HCT116 (cell line): ENCODE measurements around the gene KCNH6. TPM values are rescaled to one million over a fixed set of nuclear protein-coding genes. Genes with fewer than 3 reads are reported as not detected.

Experiments used
- ATAC-seq: fragments of 200-7000 bp; cut with Tn5 transposase; 2 replicates; pipeline ENCODE4 v1.9.1; 2020; ENCODE audit warnings: mild to moderate bottlenecking, moderate library complexity
- BruUV-seq: library from RNA; stranded (reverse); fragments of 400-500 nt; replicated peaks from 2 replicates; lab custom pipeline; 2021; lab: Mats Ljungman, UMichigan
- CTCF ChIA-PET: fragments of 300-600 bp; sonication (Branson Sonifier 250); formaldehyde crosslinking; loops from one replicate; lab custom pipeline; 2021; ENCODE audit warnings: antibody characterized with exemption; lab: Charles Lee
- POLR2A ChIA-PET: fragments of 300-600, 350-600 bp; sonication (Branson Sonifier 250); formaldehyde crosslinking; loops from one replicate; lab custom pipeline; 2021; ENCODE audit warnings: antibody characterized with exemption; lab: Charles Lee
- RAD21 ChIA-PET, 2 experiments: fragments of 300-600 bp; sonication (Branson Sonifier 250); formaldehyde crosslinking; loops; one replicate each; lab custom pipeline; 2023; ENCODE audit warnings: low total read pairs in 2 of 2; ENCODE audit not compliant: uncharacterized antibody in 2 of 2, unreplicated experiment in 2 of 2, low non-redundant PET in 1 of 2; lab: Charles Lee
- DNase-seq: peaks from one replicate; pipeline ENCODE4 v3.0.0-alpha.2; 2010; ENCODE audit warnings: low read depth, low spot score
- H2AFZ ChIP-seq: fragments of 200-600 bp; shearing (Covaris generic), sonication (generic); 2 replicates; pipeline ENCODE4 v1.6.1; 2017; ENCODE audit warnings: low read depth, mixed run types, mixed read lengths, antibody characterized with exemption, low read length; ENCODE audit not compliant: poor library complexity, severe bottlenecking
- H3K27ac ChIP-seq: 2 replicates; pipeline ENCODE4 v1.5.1; 2012; ENCODE audit warnings: low read depth, low read length
- H3K27me3 ChIP-seq: fragments of 200-600 bp; sonication (generic); 2 replicates; pipeline ENCODE4 v1.6.1; 2016; ENCODE audit warnings: mixed run types, low read length, mixed read lengths; ENCODE audit not compliant: insufficient read depth
- H3K36me3 ChIP-seq, 2 experiments: fragments of 200-500 bp in 1 of 2; fragments of 200-600 bp in 1 of 2; sonication (Bioruptor generic) in 1 of 2; sonication (generic) in 1 of 2; 2 replicates each; pipeline versions ENCODE4 v1.5.1 to v1.6.1; 2014 to 2016; ENCODE audit warnings: low read length in 2 of 2, inconsistent platforms in 1 of 2, mixed read lengths in 1 of 2, mixed run types in 1 of 2; ENCODE audit not compliant: insufficient read depth in 2 of 2, control insufficient read depth in 1 of 2
- H3K4me1 ChIP-seq, 2 experiments: fragments of 200-600 bp in 1 of 2; sonication (generic) in 1 of 2; 2 replicates each; pipeline versions ENCODE4 v1.5.1 to v1.6.1; 2012 to 2017; ENCODE audit warnings: low read length in 2 of 2, inconsistent platforms in 1 of 2, mild to moderate bottlenecking in 1 of 2, mixed read lengths in 1 of 2, mixed run types in 1 of 2, moderate library complexity in 1 of 2; ENCODE audit not compliant: insufficient read depth in 2 of 2, control insufficient read depth in 1 of 2
- H3K4me2 ChIP-seq: fragments of 200-600 bp; sonication (generic); 2 replicates; pipeline ENCODE4 v1.6.1; 2017; ENCODE audit warnings: mixed run types, low read length, mixed read lengths
- H3K4me3 ChIP-seq, 2 experiments: fragments of 200-600 bp in 1 of 2; sonication (generic) in 1 of 2; replicated peaks in 1 of 2; 2 replicates each; pipeline ENCODE4 v1.5.1; 2011 to 2016; ENCODE audit warnings: low read length in 2 of 2, control low read depth in 1 of 2, low read depth in 1 of 2, mild to moderate bottlenecking in 1 of 2, mixed read lengths in 1 of 2, mixed run types in 1 of 2
- H3K79me2 ChIP-seq: fragments of 200-600 bp; sonication (generic); 2 replicates; pipeline ENCODE4 v1.6.1; 2017; ENCODE audit warnings: mild to moderate bottlenecking, mixed run types, low read length, moderate library complexity, mixed read lengths; ENCODE audit not compliant: insufficient read depth
- H3K9ac ChIP-seq: fragments of 200-600 bp; sonication (generic); 2 replicates; pipeline ENCODE4 v1.6.1; 2016; ENCODE audit warnings: low read length, mixed read lengths
- H3K9me2 ChIP-seq: fragments of 200-600 bp; sonication (generic), shearing (Covaris generic); 2 replicates; pipeline ENCODE4 v1.6.1; 2017; ENCODE audit warnings: mixed run types, mild to moderate bottlenecking, moderate library complexity; ENCODE audit not compliant: insufficient read depth
- H3K9me3 ChIP-seq, 2 experiments: fragments of 200-500 bp in 1 of 2; fragments of 200-600 bp in 1 of 2; sonication (Bioruptor generic) in 1 of 2; sonication (generic) in 1 of 2; 2 replicates each; pipeline ENCODE4 v1.6.1; 2014 to 2017; ENCODE audit warnings: low read length in 2 of 2, mixed read lengths in 2 of 2, inconsistent platforms in 1 of 2, low read depth in 1 of 2, mild to moderate bottlenecking in 1 of 2, mixed run types in 1 of 2, moderate library complexity in 1 of 2; ENCODE audit not compliant: control insufficient read depth in 1 of 2, insufficient read depth in 1 of 2
- H4K20me1 ChIP-seq: fragments of 200-600 bp; sonication (generic), shearing (Covaris generic); 2 replicates; pipeline ENCODE4 v1.6.1; 2017; ENCODE audit warnings: mixed run types, mild to moderate bottlenecking, moderate library complexity; ENCODE audit not compliant: insufficient read depth
- CBX3 ChIP-seq: IDR thresholded peaks from 2 replicates; pipeline ENCODE4 v1.6.1; 2012; ENCODE audit warnings: low read depth
- CEBPB ChIP-seq: IDR thresholded peaks from 2 replicates; pipeline ENCODE4 v1.6.1; 2012; ENCODE audit warnings: low read depth
- ELF1 ChIP-seq: IDR thresholded peaks from 2 replicates; pipeline ENCODE4 v1.6.1; 2012; ENCODE audit warnings: low read depth, borderline replicate concordance
- EZH2 ChIP-seq: fragments of 200-600 bp; sonication (generic); IDR thresholded peaks from 2 replicates; pipeline ENCODE4 v1.6.1; 2017; ENCODE audit warnings: antibody characterized with exemption, mixed run types
- JUND ChIP-seq: IDR thresholded peaks from 2 replicates; pipeline ENCODE4 v1.6.1; 2012
- POLR2AphosphoS5 ChIP-seq: IDR thresholded peaks from 2 replicates; pipeline ENCODE4 v1.6.1; 2011; ENCODE audit warnings: mild to moderate bottlenecking, low read depth, low read length, moderate library complexity
- SRF ChIP-seq: IDR thresholded peaks from 2 replicates; pipeline ENCODE4 v1.6.1; 2012; ENCODE audit warnings: low read depth
- TCF7L2 ChIP-seq: IDR thresholded peaks from 2 replicates; pipeline ENCODE4 v1.7.0; 2011; ENCODE audit warnings: borderline replicate concordance, inconsistent platforms; ENCODE audit not compliant: insufficient read depth, insufficient read length; ENCODE audit errors: extremely low read depth
- ZBTB33 ChIP-seq: IDR thresholded peaks from 2 replicates; pipeline ENCODE4 v1.6.1; 2011; ENCODE audit warnings: mild to moderate bottlenecking, low read length, moderate library complexity; ENCODE audit not compliant: insufficient replicate concordance; ENCODE audit errors: extremely low read depth
- ZFX ChIP-seq: fragments of 450-650 bp; IDR thresholded peaks from 2 replicates; pipeline ENCODE4 v1.6.1; 2017
- intact Hi-C: fragments of 100-400 bp; cut with micrococcal nuclease; formaldehyde crosslinking; loops from 2 replicates; pipeline ENCODE4 v1.10.0; 2022
- total RNA-seq: library from RNA; stranded (reverse); gene quantifications from one replicate; pipeline ENCODE4 v1.2.1, GENCODE V29; 2021; ENCODE audit not compliant: unreplicated experiment
- TF ChIP-seq, protein P1 (sequence below): IDR thresholded peaks from 2 replicates; pipeline ENCODE4 v1.6.1; 2012; ENCODE audit warnings: low read depth
- TF ChIP-seq, protein P2 (sequence below): IDR thresholded peaks from 2 replicates; pipeline ENCODE4 v1.6.1; 2012

The KCNH6 gene
- total RNA-seq, 1 experiment from 2014 or later = not detected

DNA sequence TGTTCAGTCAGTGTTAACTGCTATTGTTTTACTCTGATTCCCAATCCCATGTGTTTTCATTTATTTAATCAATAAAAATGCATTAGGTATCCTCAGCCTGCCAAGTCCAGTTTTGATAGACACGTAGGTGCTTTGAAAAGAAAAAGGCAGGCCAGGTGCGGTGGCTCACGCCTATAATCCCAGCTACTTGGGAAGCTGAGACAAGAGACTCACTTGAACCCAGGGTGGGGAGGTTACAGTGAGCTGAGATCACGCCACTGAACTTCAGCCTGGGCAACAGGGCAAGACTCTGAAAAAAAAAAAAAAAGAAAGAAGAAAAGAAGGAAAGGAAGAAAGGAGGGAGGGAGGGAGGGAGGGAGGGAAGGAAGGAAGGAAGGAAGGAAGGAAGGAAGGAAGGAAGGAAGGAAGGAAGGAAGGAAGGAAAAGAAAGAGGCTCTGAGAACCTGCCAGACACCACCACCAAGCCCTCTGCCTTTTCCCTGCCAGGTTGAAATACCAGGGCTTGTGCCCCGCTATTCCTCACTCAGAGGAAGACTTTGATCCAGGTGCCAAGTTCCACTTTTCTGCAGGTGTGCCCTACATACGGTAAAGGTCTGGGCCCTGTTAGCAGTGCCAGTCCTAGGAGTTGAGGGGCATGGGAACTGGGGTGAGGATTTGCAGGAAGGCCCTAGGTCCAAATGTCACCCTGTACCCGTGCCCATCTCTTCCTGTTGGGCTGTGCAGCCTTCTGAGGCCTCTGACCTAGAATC, 10.1 kb upstream of the KCNH6 start:
- BruUV-seq = no TSS peak
- POLR2A ChIA-PET = no interaction called here

GRCh38 chr17:63514477-63514876, 8.7 kb upstream of the KCNH6 start:
- H3K4me1 ChIP-seq = peaks cover 13 to 18% of the 10 kb centered on the region in 2 experiments
- H3K4me2 ChIP-seq = no peak overlapping the region
- H4K20me1 ChIP-seq = no peaks in the 10 kb centered on the region
- no peaks in the 10 kb centered on the region for H3K9me3 ChIP-seq
- no peak for ATAC-seq
- H3K79me2 ChIP-seq = no peaks in the 10 kb centered on the region
- ChIA-PET CTCF (interaction anchor here (0.9 kb wide), 1 partner anchor 89 kb away, joined by 3 read pairs; no protein-coding TSS in a partner anchor), RAD21 (no interaction called here), POLR2A (interaction anchor here (1.3 kb wide), 1 partner anchor 108 kb away, joined by 3 read pairs; the partner anchor contains the start of gene MAP3K3)
- no peaks in the 10 kb centered on the region for H3K36me3 ChIP-seq
- no TSS peak for BruUV-seq
- H3K27ac ChIP-seq = no peak overlapping the region
- H2AFZ ChIP-seq = no peak overlapping the region
- DNase-seq = no peak
- H3K9me2 ChIP-seq = no peaks in the 10 kb centered on the region
- intact Hi-C loops = no loop called here
- no peak overlapping the region for H3K9ac ChIP-seq
- H3K27me3 ChIP-seq = peaks cover 3% of the 10 kb centered on the region
- no peak overlapping the region for H3K4me3 ChIP-seq
- TF ChIP-seq CBX3 = no peak
- TF ChIP-seq, protein P1, sequence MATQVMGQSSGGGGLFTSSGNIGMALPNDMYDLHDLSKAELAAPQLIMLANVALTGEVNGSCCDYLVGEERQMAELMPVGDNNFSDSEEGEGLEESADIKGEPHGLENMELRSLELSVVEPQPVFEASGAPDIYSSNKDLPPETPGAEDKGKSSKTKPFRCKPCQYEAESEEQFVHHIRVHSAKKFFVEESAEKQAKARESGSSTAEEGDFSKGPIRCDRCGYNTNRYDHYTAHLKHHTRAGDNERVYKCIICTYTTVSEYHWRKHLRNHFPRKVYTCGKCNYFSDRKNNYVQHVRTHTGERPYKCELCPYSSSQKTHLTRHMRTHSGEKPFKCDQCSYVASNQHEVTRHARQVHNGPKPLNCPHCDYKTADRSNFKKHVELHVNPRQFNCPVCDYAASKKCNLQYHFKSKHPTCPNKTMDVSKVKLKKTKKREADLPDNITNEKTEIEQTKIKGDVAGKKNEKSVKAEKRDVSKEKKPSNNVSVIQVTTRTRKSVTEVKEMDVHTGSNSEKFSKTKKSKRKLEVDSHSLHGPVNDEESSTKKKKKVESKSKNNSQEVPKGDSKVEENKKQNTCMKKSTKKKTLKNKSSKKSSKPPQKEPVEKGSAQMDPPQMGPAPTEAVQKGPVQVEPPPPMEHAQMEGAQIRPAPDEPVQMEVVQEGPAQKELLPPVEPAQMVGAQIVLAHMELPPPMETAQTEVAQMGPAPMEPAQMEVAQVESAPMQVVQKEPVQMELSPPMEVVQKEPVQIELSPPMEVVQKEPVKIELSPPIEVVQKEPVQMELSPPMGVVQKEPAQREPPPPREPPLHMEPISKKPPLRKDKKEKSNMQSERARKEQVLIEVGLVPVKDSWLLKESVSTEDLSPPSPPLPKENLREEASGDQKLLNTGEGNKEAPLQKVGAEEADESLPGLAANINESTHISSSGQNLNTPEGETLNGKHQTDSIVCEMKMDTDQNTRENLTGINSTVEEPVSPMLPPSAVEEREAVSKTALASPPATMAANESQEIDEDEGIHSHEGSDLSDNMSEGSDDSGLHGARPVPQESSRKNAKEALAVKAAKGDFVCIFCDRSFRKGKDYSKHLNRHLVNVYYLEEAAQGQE = no peak
- TF ChIP-seq, protein P2, sequence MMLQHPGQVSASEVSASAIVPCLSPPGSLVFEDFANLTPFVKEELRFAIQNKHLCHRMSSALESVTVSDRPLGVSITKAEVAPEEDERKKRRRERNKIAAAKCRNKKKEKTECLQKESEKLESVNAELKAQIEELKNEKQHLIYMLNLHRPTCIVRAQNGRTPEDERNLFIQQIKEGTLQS = no peak
- TF ChIP-seq JUND = no peak
- no peak for TF ChIP-seq ELF1
- TF ChIP-seq SRF = no peak
- TF ChIP-seq TCF7L2 = no peak
- no peak for TF ChIP-seq POLR2AphosphoS5
- TF ChIP-seq ZFX = no peak
- TF ChIP-seq EZH2 = no peak

More for the DNA sequence above, 10.1 kb upstream of the KCNH6 start:
- RAD21 ChIA-PET = no interaction called here
- Histone ChIP-seq H3K79me2 (no peaks in the 10 kb centered on the region), H3K9me3 (no peaks in the 10 kb centered on the region), H3K4me1 (peaks cover 13 to 18% of the 10 kb centered on the region in 2 experiments), H3K4me3 (no peak overlapping the region), H3K27me3 (peaks cover 3% of the 10 kb centered on the region), H3K36me3 (no peaks in the 10 kb centered on the region), H3K27ac (no peak overlapping the region), H4K20me1 (no peaks in the 10 kb centered on the region), H3K9me2 (no peaks in the 10 kb centered on the region), H3K4me2 (no peak overlapping the region), H2AFZ (no peak overlapping the region), H3K9ac (no peak overlapping the region)
- CTCF ChIA-PET = no interaction called here
- intact Hi-C loops = no loop called here
- ATAC-seq (no peak), DNase-seq (no peak)
- TF ChIP-seq ELF1 (no peak), ZBTB33 (no peak), CEBPB (no peak)
